GM12878 (cell line): ENCODE data around the gene ZNF213. TPM values are rescaled to one million over a fixed set of nuclear protein-coding genes. Genes with fewer than 3 reads are reported as not detected.

Experiments
- ATAC-seq: fragments of 200-7000 bp; cut with Tn5 transposase; 3 replicates; pipeline ENCODE4 v1.9.1; 2020; ENCODE audit warnings: mild to moderate bottlenecking, moderate library complexity
- BruUV-seq: library from RNA; stranded (reverse); fragments of 400-500 nt; replicated peaks from 2 replicates; lab custom pipeline; 2021; lab: Mats Ljungman, UMichigan
- CTCF ChIA-PET: fragments of 300-600 bp; sonication (Branson Sonifier 250); formaldehyde crosslinking; extraction: SDS; loops from one replicate; lab custom pipeline; 2021; ENCODE audit warnings: inconsistent platforms; lab: Yijun Ruan, JAX
- POLR2A ChIA-PET: fragments of 350-600 bp; formaldehyde crosslinking; extraction: SDS; loops from one replicate; lab custom pipeline; 2021; ENCODE audit warnings: inconsistent platforms; lab: Charles Lee
- RAD21 ChIA-PET: fragments of 300-600 bp; sonication (Branson Sonifier 250); formaldehyde crosslinking; loops from one replicate; lab custom pipeline; 2023; ENCODE audit warnings: antibody characterized with exemption; ENCODE audit not compliant: unreplicated experiment; lab: Charles Lee
- SMC1A ChIA-PET: fragments of 300-600 bp; sonication (Branson Sonifier 250); formaldehyde crosslinking; loops from one replicate; lab custom pipeline; 2023; ENCODE audit not compliant: unreplicated experiment, uncharacterized antibody; lab: Charles Lee
- DNase-seq: peaks from one replicate; pipeline ENCODE4 v3.0.0-alpha.2; 2011; ENCODE audit warnings: low read depth, low spot score
- FAIRE-seq: peaks from 3 replicates; lab custom pipeline; 2011; peaks lifted over from hg19 to GRCh38; lab: Jason Lieb, UNC
- H2AFZ ChIP-seq: 2 replicates; pipeline ENCODE4 v1.6.0; 2011; ENCODE audit warnings: low read depth, low read length, control low read depth; ENCODE audit not compliant: control insufficient read depth
- H3K27ac ChIP-seq: 2 replicates; pipeline ENCODE4 v1.5.1; 2011; ENCODE audit warnings: control low read depth; ENCODE audit not compliant: control insufficient read depth, insufficient read depth
- H3K27me3 ChIP-seq, 2 experiments: replicated peaks in 1 of 2; 2 replicates each; pipeline versions ENCODE4 v1.6.0 to v1.6.1; 2011; ENCODE audit warnings: low read length in 1 of 2; ENCODE audit not compliant: control insufficient read depth in 2 of 2, insufficient read depth in 2 of 2
- H3K36me3 ChIP-seq, 2 experiments: 2 replicates each; pipeline ENCODE4 v1.5.1; 2011; ENCODE audit warnings: low read length in 1 of 2; ENCODE audit not compliant: control insufficient read depth in 2 of 2, insufficient read depth in 2 of 2
- H3K4me1 ChIP-seq: 2 replicates; pipeline ENCODE4 v1.6.1; 2011; ENCODE audit warnings: mild to moderate bottlenecking, low read length, moderate library complexity, mixed read lengths; ENCODE audit not compliant: control insufficient read depth, insufficient read depth
- H3K4me2 ChIP-seq: 2 replicates; pipeline ENCODE4 v1.6.0; 2011; ENCODE audit warnings: control low read depth; ENCODE audit not compliant: control insufficient read depth, insufficient read depth
- H3K4me3 ChIP-seq: fragments of 200-600 bp; sonication (generic); 2 replicates; pipeline ENCODE4 v1.5.1; 2016
- H3K79me2 ChIP-seq: 2 replicates; pipeline ENCODE4 v1.6.0; 2011; ENCODE audit warnings: low read length; ENCODE audit not compliant: control insufficient read depth, insufficient read depth
- H3K9ac ChIP-seq: 2 replicates; pipeline ENCODE4 v1.8.0; 2011; ENCODE audit warnings: low read length, control low read depth, mixed read lengths; ENCODE audit not compliant: control insufficient read depth, insufficient read depth
- H3K9me3 ChIP-seq: replicated peaks from 3 replicates; pipeline ENCODE4 v1.5.1; 2011; ENCODE audit warnings: mild to moderate bottlenecking, low read length; ENCODE audit not compliant: control insufficient read depth, insufficient read depth
- H4K20me1 ChIP-seq: 2 replicates; pipeline ENCODE4 v1.6.0; 2011; ENCODE audit not compliant: control insufficient read depth, insufficient read depth
- CBFB ChIP-seq: IDR thresholded peaks from 2 replicates; pipeline ENCODE4 v1.6.1; 2016; ENCODE audit warnings: antibody characterized with exemption, low read depth
- CTCF ChIP-seq, 3 experiments: IDR thresholded peaks in 2 of 3; conservative IDR thresholded peaks in 1 of 3; 2 replicates each; pipeline ENCODE4 v1.5.1; 2011; ENCODE audit warnings: low read depth in 3 of 3, low read length in 3 of 3, mild to moderate bottlenecking in 3 of 3, control low read depth in 2 of 3, moderate library complexity in 2 of 3, inconsistent platforms in 1 of 3, mixed read lengths in 1 of 3; ENCODE audit not compliant: control insufficient read depth in 2 of 3, insufficient read depth in 1 of 3; ENCODE audit errors: extremely low read depth in 1 of 3
- HCFC1 ChIP-seq: fragments of 150-350 bp; IDR thresholded peaks from 2 replicates; pipeline ENCODE4 v1.6.1; 2014; ENCODE audit warnings: low read length
- HSF1 ChIP-seq: fragments of 150-350 bp; IDR thresholded peaks from 2 replicates; pipeline ENCODE4 v1.6.1; 2014; ENCODE audit warnings: mild to moderate bottlenecking, low read depth, low read length
- NBN ChIP-seq: fragments of 450-650 bp; IDR thresholded peaks from 2 replicates; pipeline ENCODE4 v1.6.1; 2016
- NFYB ChIP-seq: IDR thresholded peaks from 2 replicates; pipeline ENCODE4 v1.6.1; 2011; ENCODE audit warnings: low read depth, mild to moderate bottlenecking, low read length, improper control_type of control experiment, moderate library complexity; ENCODE audit not compliant: insufficient read depth
- RFX5 ChIP-seq: IDR thresholded peaks from 2 replicates; pipeline ENCODE4 v1.6.1; 2011; ENCODE audit warnings: low read depth, low read length, improper control_type of control experiment
- TARDBP ChIP-seq: IDR thresholded peaks from 2 replicates; pipeline ENCODE4 v1.6.1; 2016; ENCODE audit warnings: borderline replicate concordance
- WGBS: methylation state at CpG from one replicate; pipeline ENCODE4 v1.1.6; 2016; ENCODE audit warnings: low lambda C conversion rate; ENCODE audit not compliant: insufficient replicate concordance, insufficient coverage; ENCODE audit errors: missing lambda C conversion rate; 5-methylcytosine and 5-hydroxymethylcytosine counted together
- in situ Hi-C: fragments of 300-500 bp; cut with MboI; formaldehyde crosslinking; loops from 9 replicates; pipeline ENCODE4 v1.14.3; 2018; ENCODE audit warnings: mixed read lengths
- intact Hi-C: fragments of 100-400 bp; cut with micrococcal nuclease; formaldehyde crosslinking; loops from one replicate; pipeline ENCODE4 v1.14.2; 2022; ENCODE audit not compliant: unreplicated experiment
- polyA plus RNA-seq, 11 experiments: library from polyadenylated mRNA; depleted of rRNA in 4 of 11; unstranded in 6 of 11; stranded (reverse) in 5 of 11; fragments of >200 nt; fragmentation: Nextera tagmentation in 4 of 11; fragmentation: Illumina TruSeq in 1 of 11; extraction: Ambion mirVana in 4 of 11; extraction: Trizol in 1 of 11; gene quantifications; 1 replicate in 1 of 11; 2 replicates in 10 of 11; pipeline versions ENCODE4 v1.2.1 to v1.2.3, GENCODE V29; 2011 to 2016; ENCODE audit warnings: inconsistent platforms in 2 of 11, missing spikeins in 2 of 11, low read depth in 1 of 11
- total RNA-seq, 4 experiments: library from RNA; depleted of rRNA in 3 of 4; stranded (reverse); fragments of >200 nt in 3 of 4; fragmentation: Illumina TruSeq in 1 of 4; extraction: Trizol in 1 of 4; gene quantifications; 2 replicates each; pipeline versions ENCODE4 v1.2.1 to v1.2.3, GENCODE V29; 2013 to 2021

ZNF213 gene
- total and polyA plus RNA-seq, 10 of the 15 experiments (the other 5 are each of a cell fraction or from before 2014, with no cell fraction given) = 0.53 to 9.4 (median 1.1) TPM

GRCh38 chr16:3115003-3115402, 19.8 kb upstream of the ZNF213 start (continued):
- TF ChIP-seq HSF1 (no peak), HCFC1 (no peak), NBN (no peak), RFX5 (no peak), CBFB (no peak)

GRCh38 chr16:3115561-3115960, 19.3 kb upstream of the ZNF213 start:
- Histone ChIP-seq H3K4me2 (no peak overlapping the region), H3K27ac (no peak overlapping the region), H3K9me3 (no peaks in the 10 kb centered on the region), H2AFZ (no peak overlapping the region), H3K9ac (no peak overlapping the region), H3K36me3 (no peaks in the 10 kb centered on the region), H3K79me2 (no peaks in the 10 kb centered on the region), H3K4me1 (no peaks in the 10 kb centered on the region; the same call in 1 of the 2 replicates), H3K4me3 (no peak overlapping the region), H3K27me3 (no peaks in the 10 kb centered on the region; a peak in 1 of 4 replicates), H4K20me1 (no peaks in the 10 kb centered on the region)
- ChIA-PET POLR2A (interaction anchor here (0.6 to 1.6 kb wide), 2 partner anchors 9 to 13 kb away, joined by 3 to 11 read pairs; no protein-coding TSS in a partner anchor), RAD21 (interaction anchor here (1.0 kb wide), 1 partner anchor 14 kb away, joined by 3 read pairs; no protein-coding TSS in a partner anchor), CTCF (interaction anchor here (1.3 to 5.6 kb wide), 2 partner anchors 13 to 14 kb away, joined by 4 to 41 read pairs; no protein-coding TSS in a partner anchor), SMC1A (interaction anchor here (2.7 kb wide), 1 partner anchor 14 kb away, joined by 11 read pairs; no protein-coding TSS in a partner anchor)
- BruUV-seq = no TSS peak
- TF ChIP-seq TARDBP (no peak), CTCF (IDR thresholded peaks at IDR 0.05 in 2 of 3, conservative IDR thresholded peaks at IDR 0.05 in 1 of 3; ENCODE audit: control insufficient read depth in 2 of 3, extremely low read depth in 1 of 3, insufficient read depth in 1 of 3, low read depth in 3 of 3, low read length in 3 of 3) (peak in 1 of 3 experiments; percentile 3; a peak in 1 of 6 replicates), NFYB (no peak)
- in situ Hi-C loops = no loop called here
- 44% methylated on average over 12 of the region's 14 CpGs for WGBS
- ATAC-seq (no peak), DNase-seq (no peak), FAIRE-seq (no peak)
- intact Hi-C loops = no loop called here
